ENCODE measurements around the gene ANKRD12. TPM values are rescaled to one million over a fixed set of nuclear protein-coding genes. Genes with fewer than 3 reads are reported as not detected.
A peak's percentile ranks its signal among the peaks of the same experiment; 100 is the strongest.

Gene ANKRD12
- total and polyA plus RNA-seq, 9 donors = 12.7 to 68.8 (median 16.9) TPM

DNA sequence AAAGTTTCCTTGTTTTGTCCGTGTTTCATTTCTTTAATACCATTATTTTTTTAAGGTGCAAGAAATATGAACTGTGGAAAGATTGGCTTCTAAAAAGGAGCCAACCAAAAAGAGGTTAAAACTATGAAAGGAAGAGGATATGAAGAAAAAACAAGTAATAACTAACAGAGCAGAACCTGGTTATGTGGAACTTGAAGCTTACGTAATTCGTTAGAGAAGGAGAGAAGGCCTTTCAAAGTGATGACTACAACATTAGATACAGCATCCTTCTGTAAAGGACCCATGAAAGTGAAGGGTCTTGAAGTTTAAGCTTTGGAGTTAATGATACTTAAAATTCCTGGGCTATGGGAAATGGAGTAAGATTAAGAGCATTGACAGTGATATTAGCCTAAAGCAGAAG lies 84.5 kb downstream of the ANKRD12 start:
- Histone ChIP-seq H3K4me1 (ENCODE audit: control insufficient read depth, insufficient read depth, low read length) (no peaks in the 10 kb centered on the region), H3K27ac (ENCODE audit: low read length) (no peak overlapping the region), H3K27me3 (ENCODE audit: control insufficient read depth, insufficient read depth, low read length) (no peaks in the 10 kb centered on the region), H3K36me3 (ENCODE audit: control insufficient read depth, insufficient read depth, low read length) (peaks cover 8% of the 10 kb centered on the region), H3K9me3 (replicated peaks; ENCODE audit: control insufficient read depth, low read depth, low read length) (no peaks in the 10 kb centered on the region), H3K4me3 (ENCODE audit: low read length) (no peak overlapping the region)
- no CpG with 5 or more reads among the region's 3 CpGs for WGBS (ENCODE audit: insufficient coverage)
- no peak for DNase-seq

DNA sequence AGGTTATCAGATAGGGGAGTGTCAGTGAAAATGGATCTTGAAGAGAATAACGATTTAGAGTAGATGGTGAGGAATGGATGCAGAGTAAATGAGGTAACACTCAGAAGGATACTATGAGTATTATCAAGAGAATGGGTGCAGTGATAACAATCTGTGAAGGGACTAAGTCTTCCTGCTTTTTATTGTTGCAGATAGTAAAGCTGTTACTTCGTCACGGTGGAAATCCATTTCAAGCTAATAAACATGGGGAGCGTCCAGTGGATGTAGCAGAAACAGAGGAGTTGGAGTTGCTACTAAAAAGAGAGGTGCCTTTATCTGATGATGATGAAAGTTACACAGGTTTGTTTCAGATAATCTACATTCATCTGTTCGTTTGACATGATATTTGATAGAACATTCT lies 85.1 kb downstream of the ANKRD12 start:
- no peak for DNase-seq
- 58% methylated on average over 4 of the region's 5 CpGs for WGBS (ENCODE audit: insufficient coverage)
- H3K36me3 ChIP-seq (ENCODE audit: control insufficient read depth, insufficient read depth, low read length) = peaks cover 9% of the 10 kb centered on the region
- no peaks in the 10 kb centered on the region for H3K4me1 ChIP-seq (ENCODE audit: control insufficient read depth, insufficient read depth, low read length)
- no peaks in the 10 kb centered on the region for H3K27me3 ChIP-seq (ENCODE audit: control insufficient read depth, insufficient read depth, low read length)
- no peak overlapping the region for H3K27ac ChIP-seq (ENCODE audit: low read length)
- H3K4me3 ChIP-seq (ENCODE audit: low read length) = no peak overlapping the region
- H3K9me3 ChIP-seq (replicated peaks; ENCODE audit: control insufficient read depth, low read depth, low read length) = no peaks in the 10 kb centered on the region

DNA sequence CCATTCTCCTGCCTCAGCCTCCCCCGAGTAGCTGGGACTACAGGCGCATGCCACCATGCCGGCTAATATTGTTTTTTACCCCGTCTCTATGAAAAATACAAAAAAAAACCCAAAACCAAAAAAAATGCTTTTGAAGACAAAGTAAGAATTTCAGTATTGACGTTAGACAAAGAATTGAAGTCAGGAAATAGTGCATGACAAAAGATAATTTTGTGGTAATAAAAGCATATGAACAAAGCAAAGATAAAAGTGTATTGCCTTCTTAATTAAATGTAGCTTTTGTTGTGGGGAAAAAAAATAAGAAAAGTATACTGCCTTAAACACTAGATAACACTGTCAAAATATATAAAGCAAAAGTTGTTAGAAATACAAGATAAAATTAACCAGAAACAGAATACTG lies 86.8 kb downstream of the ANKRD12 start:
- Histone ChIP-seq H3K9me3 (replicated peaks; ENCODE audit: control insufficient read depth, low read depth, low read length) (no peaks in the 10 kb centered on the region), H3K27me3 (ENCODE audit: control insufficient read depth, insufficient read depth, low read length) (no peaks in the 10 kb centered on the region), H3K27ac (ENCODE audit: low read length) (no peak overlapping the region), H3K4me1 (ENCODE audit: control insufficient read depth, insufficient read depth, low read length) (no peaks in the 10 kb centered on the region), H3K36me3 (ENCODE audit: control insufficient read depth, insufficient read depth, low read length) (peaks cover 11% of the 10 kb centered on the region), H3K4me3 (ENCODE audit: low read length) (no peak overlapping the region)
- no peak for DNase-seq
- WGBS (ENCODE audit: insufficient coverage) = no CpG with 5 or more reads among the region's 5 CpGs

DNA sequence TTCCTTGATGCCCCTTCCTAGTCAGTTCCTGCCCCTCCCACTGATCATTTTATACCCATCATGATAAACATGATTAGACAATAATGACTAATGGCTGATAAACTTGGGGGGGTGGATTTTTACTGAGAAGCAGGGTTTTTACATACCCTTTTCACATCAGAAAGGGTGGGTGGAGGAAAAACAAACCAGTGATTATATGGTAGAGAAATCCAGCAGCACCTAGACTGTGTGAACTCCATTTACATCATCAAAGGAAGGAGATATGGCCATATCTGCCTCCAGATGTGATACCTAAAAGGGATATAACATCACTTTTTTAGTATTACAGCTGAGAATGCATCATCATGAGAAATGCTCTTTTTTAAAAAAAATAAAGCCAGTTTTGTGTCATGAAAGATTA lies 89.9 kb downstream of the ANKRD12 start:
- Histone ChIP-seq H3K27ac (ENCODE audit: low read length) (no peak overlapping the region), H3K36me3 (ENCODE audit: control insufficient read depth, insufficient read depth, low read length) (peaks cover 7% of the 10 kb centered on the region), H3K27me3 (ENCODE audit: control insufficient read depth, insufficient read depth, low read length) (no peaks in the 10 kb centered on the region), H3K9me3 (replicated peaks; ENCODE audit: control insufficient read depth, low read depth, low read length) (no peaks in the 10 kb centered on the region), H3K4me1 (ENCODE audit: control insufficient read depth, insufficient read depth, low read length) (no peaks in the 10 kb centered on the region), H3K4me3 (ENCODE audit: low read length) (no peak overlapping the region)
- DNase-seq = no peak

DNA sequence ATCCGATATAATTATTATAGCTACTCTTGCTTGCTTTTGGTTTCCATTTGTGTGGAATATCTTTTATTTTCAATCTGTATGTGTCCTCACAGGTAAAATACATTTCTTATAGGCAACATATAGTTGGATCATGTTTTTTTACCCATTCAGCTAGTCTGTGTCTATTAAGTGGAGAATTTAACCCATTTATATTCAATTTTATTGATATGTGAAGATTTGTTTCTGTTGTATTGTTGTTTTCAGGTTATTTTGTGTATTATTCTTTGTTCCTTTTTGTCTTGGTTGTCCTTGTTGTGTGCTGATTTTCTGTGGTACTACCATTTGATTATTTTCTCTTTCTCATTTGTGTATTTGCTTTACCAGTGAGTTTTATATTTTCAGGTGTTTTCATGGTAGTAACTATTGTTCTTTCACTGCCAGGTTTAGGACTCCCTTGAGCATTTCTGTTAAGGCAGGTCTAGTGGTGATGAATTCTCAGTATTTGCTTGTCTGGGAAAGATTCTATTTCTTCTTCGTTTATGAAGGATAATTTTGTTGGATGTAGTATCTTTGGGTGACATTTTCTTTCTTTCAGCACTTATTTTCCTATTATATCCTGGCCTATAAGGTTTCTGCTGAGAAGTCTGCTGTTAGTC lies 95.4 kb downstream of the ANKRD12 start:
- Histone ChIP-seq H3K36me3 (ENCODE audit: control insufficient read depth, insufficient read depth, low read length) (peaks cover 19% of the 10 kb centered on the region), H3K9me3 (replicated peaks; ENCODE audit: control insufficient read depth, low read depth, low read length) (peaks cover 8% of the 10 kb centered on the region), H3K27me3 (ENCODE audit: control insufficient read depth, insufficient read depth, low read length) (no peaks in the 10 kb centered on the region), H3K4me3 (ENCODE audit: low read length) (no peak overlapping the region), H3K27ac (ENCODE audit: low read length) (no peak overlapping the region), H3K4me1 (ENCODE audit: control insufficient read depth, insufficient read depth, low read length) (no peaks in the 10 kb centered on the region)
- no CpG with 5 or more reads among the region's 2 CpGs for WGBS (ENCODE audit: insufficient coverage)
- DNase-seq = no peak

DNA sequence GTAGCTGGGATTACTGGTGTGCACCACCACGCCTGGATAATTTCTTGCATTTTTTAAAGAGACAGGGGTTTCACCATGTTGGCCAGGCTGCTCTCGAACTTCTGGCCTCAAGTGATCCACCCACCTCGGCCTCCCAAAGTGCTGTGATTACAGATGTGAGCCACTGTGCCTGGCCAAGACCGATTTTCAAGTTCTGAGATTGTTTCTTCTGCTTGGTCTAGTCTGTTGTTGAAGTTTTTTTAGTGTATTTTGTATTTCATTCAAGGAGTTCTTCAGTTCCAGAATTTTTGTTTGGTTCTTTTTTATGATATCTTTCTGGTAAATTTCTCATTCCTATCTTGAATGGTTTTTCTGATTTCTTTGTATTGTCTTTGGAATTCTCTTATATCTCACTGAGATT lies 96.4 kb downstream of the ANKRD12 start:
- H3K9me3 ChIP-seq (replicated peaks; ENCODE audit: control insufficient read depth, low read depth, low read length) = peaks cover 8% of the 10 kb centered on the region
- H3K27ac ChIP-seq (ENCODE audit: low read length) = no peak overlapping the region
- no peak for DNase-seq
- no peaks in the 10 kb centered on the region for H3K27me3 ChIP-seq (ENCODE audit: control insufficient read depth, insufficient read depth, low read length)
- H3K36me3 ChIP-seq (ENCODE audit: control insufficient read depth, insufficient read depth, low read length) = peaks cover 17% of the 10 kb centered on the region
- 97% methylated on average over 3 of the region's 4 CpGs for WGBS (ENCODE audit: insufficient coverage)
- H3K4me1 ChIP-seq (ENCODE audit: control insufficient read depth, insufficient read depth, low read length) = no peaks in the 10 kb centered on the region
- no peak overlapping the region for H3K4me3 ChIP-seq (ENCODE audit: low read length)

DNA sequence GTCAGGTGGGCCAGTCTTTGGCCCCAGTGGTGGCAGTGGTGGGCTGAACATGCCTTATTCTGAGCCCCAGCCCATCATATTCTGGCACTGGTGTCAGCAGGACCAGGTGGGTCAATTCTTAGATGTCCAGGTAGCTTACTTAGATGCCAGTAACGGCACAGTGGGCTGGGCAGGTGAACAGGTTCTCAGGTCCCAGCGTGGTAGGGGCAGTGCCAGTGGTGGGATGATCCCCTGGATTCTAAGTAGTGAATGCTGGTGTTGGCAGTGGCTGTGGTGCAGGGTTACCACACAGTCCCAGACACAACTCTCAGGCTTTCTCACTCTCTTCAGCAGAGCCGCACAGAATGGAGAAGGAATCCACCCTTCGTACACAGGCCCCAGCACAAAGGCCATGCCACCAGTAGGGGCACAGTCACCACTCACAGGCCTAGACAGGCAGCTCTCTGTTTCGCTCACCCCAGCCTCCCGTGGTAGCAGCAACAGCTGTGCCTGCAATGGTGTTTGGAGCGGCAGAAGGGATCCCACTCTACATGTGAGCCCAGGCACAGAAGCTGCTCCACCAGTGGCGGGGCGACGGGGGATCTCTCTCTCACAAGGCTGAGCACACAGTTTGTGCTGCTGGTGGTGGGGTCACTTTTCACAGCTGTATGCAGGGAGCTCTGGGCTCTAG lies 97.3 kb downstream of the ANKRD12 start:
- no peak for DNase-seq
- H3K4me1 ChIP-seq (ENCODE audit: control insufficient read depth, insufficient read depth, low read length) = no peaks in the 10 kb centered on the region
- H3K27me3 ChIP-seq (ENCODE audit: control insufficient read depth, insufficient read depth, low read length) = no peaks in the 10 kb centered on the region
- no peak overlapping the region for H3K4me3 ChIP-seq (ENCODE audit: low read length)
- no peak overlapping the region for H3K27ac ChIP-seq (ENCODE audit: low read length)
- peaks cover 8% of the 10 kb centered on the region for H3K9me3 ChIP-seq (replicated peaks; ENCODE audit: control insufficient read depth, low read depth, low read length)
- H3K36me3 ChIP-seq (ENCODE audit: control insufficient read depth, insufficient read depth, low read length) = peaks cover 18% of the 10 kb centered on the region
- WGBS (ENCODE audit: insufficient coverage) = 89% methylated on average over 5 of the region's 10 CpGs

DNA sequence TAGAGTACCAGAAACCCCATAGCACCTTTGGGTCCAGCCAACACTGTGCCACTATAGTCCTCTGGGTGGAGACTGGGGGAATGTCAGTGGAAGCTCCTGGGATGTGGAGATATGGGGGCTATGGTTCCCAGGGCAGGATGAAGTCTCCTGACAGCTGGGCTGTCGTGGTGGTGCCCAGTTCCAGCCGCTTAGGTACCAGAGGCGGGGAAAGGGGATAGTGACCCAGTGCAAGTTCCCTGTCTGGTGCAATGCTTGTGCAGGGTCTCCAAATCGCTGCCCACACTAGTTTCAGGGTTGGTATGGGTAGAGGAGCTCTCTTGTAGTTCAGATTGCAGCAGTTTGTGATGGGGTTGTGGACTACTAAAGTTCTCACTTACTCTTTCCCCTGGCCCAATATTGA lies 97.9 kb downstream of the ANKRD12 start:
- H3K36me3 ChIP-seq (ENCODE audit: control insufficient read depth, insufficient read depth, low read length) = peaks cover 18% of the 10 kb centered on the region
- WGBS (ENCODE audit: insufficient coverage) = 79% methylated on average over 2 of the region's 4 CpGs
- no peak overlapping the region for H3K4me3 ChIP-seq (ENCODE audit: low read length)
- no peak for DNase-seq
- H3K27ac ChIP-seq (ENCODE audit: low read length) = no peak overlapping the region
- H3K9me3 ChIP-seq (replicated peaks; ENCODE audit: control insufficient read depth, low read depth, low read length) = peaks cover 8% of the 10 kb centered on the region
- H3K27me3 ChIP-seq (ENCODE audit: control insufficient read depth, insufficient read depth, low read length) = no peaks in the 10 kb centered on the region
- no peaks in the 10 kb centered on the region for H3K4me1 ChIP-seq (ENCODE audit: control insufficient read depth, insufficient read depth, low read length)

DNA sequence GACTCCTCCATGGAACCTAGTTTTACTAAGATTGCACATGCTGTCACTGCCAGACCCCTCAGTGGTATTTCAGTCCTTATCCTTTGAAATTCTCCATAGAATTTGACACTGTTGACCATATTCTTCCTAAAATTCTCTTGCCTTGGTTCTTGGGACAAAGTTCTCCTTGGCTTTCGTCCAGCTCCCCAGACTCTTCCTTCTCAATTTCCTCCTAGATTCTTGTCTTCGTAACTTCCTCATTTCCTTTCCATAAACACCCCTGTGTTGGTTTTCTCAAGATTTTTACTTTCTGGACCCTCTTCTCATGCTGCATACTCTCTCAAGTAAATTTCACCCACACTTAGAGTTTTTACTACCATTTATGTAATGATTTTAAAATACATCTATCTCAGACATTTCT lies 101.4 kb downstream of the ANKRD12 start:
- Histone ChIP-seq H3K9me3 (replicated peaks; ENCODE audit: control insufficient read depth, low read depth, low read length) (no peaks in the 10 kb centered on the region), H3K4me3 (ENCODE audit: low read length) (no peak overlapping the region), H3K4me1 (ENCODE audit: control insufficient read depth, insufficient read depth, low read length) (no peaks in the 10 kb centered on the region), H3K27ac (ENCODE audit: low read length) (no peak overlapping the region), H3K27me3 (ENCODE audit: control insufficient read depth, insufficient read depth, low read length) (no peaks in the 10 kb centered on the region), H3K36me3 (ENCODE audit: control insufficient read depth, insufficient read depth, low read length) (peaks cover 16% of the 10 kb centered on the region)
- 54% methylated on average over 2 of the region's 2 CpGs for WGBS (ENCODE audit: insufficient coverage)
- peak; percentile 38 for DNase-seq

DNA sequence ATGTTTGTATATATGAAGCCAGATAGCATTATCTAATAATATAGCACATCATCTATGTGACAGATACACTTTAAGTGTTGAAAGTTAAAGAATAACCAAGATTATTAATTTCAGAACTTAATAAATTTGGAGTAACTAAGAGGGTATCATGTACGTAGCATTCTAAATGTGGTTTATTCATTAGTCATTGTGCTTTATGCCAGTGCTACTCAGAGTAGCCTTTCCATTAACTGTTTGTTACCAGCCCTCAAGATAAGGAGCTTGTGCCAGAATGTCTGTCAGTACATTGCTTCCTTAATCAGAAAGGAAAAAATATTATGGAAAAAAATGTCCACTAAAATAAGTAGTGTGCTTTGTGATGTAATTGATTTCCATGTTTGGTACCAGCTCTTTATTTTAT lies 103.1 kb downstream of the ANKRD12 start:
- no peak for DNase-seq
- H3K27ac ChIP-seq (ENCODE audit: low read length) = no peak overlapping the region
- no peaks in the 10 kb centered on the region for H3K27me3 ChIP-seq (ENCODE audit: control insufficient read depth, insufficient read depth, low read length)
- no peak overlapping the region for H3K4me3 ChIP-seq (ENCODE audit: low read length)
- peaks cover 7% of the 10 kb centered on the region for H3K36me3 ChIP-seq (ENCODE audit: control insufficient read depth, insufficient read depth, low read length)
- H3K9me3 ChIP-seq (replicated peaks; ENCODE audit: control insufficient read depth, low read depth, low read length) = no peaks in the 10 kb centered on the region
- no peaks in the 10 kb centered on the region for H3K4me1 ChIP-seq (ENCODE audit: control insufficient read depth, insufficient read depth, low read length)
- WGBS (ENCODE audit: insufficient coverage) = no CpG with 5 or more reads among the region's 1 CpG

DNA sequence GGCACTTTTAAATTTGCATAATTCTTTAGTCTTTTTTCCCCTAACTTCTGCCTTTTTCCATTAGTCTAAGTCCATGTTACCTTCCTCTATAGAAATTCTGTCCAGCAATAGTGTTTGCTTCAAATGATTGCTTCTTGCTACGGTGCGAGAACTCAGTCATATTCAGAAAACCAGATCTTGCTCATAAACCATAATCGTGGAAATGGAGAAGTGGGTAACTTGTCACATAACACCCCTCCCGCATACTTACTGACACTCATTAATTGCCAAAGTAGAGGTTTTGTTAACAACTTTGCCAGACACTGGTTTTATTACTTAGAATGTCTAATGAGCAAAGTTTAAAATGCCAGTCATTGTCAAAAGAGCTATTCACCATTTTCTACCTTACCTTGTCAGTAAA lies 103.7 kb downstream of the ANKRD12 start:
- H3K4me1 ChIP-seq (ENCODE audit: control insufficient read depth, insufficient read depth, low read length) = no peaks in the 10 kb centered on the region
- H3K27ac ChIP-seq (ENCODE audit: low read length) = no peak overlapping the region
- peaks cover 7% of the 10 kb centered on the region for H3K36me3 ChIP-seq (ENCODE audit: control insufficient read depth, insufficient read depth, low read length)
- H3K4me3 ChIP-seq (ENCODE audit: low read length) = no peak overlapping the region
- H3K9me3 ChIP-seq (replicated peaks; ENCODE audit: control insufficient read depth, low read depth, low read length) = no peaks in the 10 kb centered on the region
- WGBS (ENCODE audit: insufficient coverage) = no CpG with 5 or more reads among the region's 4 CpGs
- DNase-seq = no peak
- H3K27me3 ChIP-seq (ENCODE audit: control insufficient read depth, insufficient read depth, low read length) = no peaks in the 10 kb centered on the region

Measured in muscle of leg (tissue), 11 donors.